Islet of Langerhans (tissue), 1 donor: ENCODE measurements around the gene RSAD2.
"Not testable (repeated sequence)": the region's sequence is repeated elsewhere in the genome, so short reads cannot be mapped to it uniquely, and the experiment has no call there.

ENCODE experiments used
- FAIRE-seq: peaks from one replicate; lab custom pipeline; 2011; peaks lifted over from hg19 to GRCh38; lab: Jason Lieb, UNC

RSAD2 gene

DNA sequence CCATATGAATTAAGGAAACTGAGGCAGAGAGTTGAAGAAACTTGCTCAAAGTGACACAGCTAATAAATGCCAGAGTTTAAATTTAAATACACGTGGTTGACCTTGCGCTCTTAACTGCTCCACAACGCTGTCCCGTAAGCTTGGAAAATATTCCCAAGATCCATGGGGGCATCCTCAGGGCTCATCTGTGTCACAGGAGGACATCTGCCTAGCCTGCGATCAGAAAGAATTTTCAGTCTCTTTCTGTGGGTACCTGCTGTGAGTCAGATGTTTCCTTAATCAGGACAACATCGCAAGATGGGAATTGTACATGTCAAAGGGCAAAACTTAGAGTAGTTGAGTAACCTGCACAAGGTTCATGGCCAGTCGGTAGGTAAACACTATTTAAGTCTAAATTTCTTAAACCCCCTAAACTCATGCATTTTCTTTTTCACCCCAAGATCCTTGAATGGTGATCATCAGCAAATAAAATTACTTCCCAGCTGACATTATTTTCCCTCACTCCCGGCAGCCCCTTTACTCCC lies 13.3 kb upstream of the RSAD2 start:
- no peak for FAIRE-seq

- no peak for FAIRE-seq
Measured at GRCh38 chr2:6864923-6865345, 12.6 kb upstream of the RSAD2 start.

DNA sequence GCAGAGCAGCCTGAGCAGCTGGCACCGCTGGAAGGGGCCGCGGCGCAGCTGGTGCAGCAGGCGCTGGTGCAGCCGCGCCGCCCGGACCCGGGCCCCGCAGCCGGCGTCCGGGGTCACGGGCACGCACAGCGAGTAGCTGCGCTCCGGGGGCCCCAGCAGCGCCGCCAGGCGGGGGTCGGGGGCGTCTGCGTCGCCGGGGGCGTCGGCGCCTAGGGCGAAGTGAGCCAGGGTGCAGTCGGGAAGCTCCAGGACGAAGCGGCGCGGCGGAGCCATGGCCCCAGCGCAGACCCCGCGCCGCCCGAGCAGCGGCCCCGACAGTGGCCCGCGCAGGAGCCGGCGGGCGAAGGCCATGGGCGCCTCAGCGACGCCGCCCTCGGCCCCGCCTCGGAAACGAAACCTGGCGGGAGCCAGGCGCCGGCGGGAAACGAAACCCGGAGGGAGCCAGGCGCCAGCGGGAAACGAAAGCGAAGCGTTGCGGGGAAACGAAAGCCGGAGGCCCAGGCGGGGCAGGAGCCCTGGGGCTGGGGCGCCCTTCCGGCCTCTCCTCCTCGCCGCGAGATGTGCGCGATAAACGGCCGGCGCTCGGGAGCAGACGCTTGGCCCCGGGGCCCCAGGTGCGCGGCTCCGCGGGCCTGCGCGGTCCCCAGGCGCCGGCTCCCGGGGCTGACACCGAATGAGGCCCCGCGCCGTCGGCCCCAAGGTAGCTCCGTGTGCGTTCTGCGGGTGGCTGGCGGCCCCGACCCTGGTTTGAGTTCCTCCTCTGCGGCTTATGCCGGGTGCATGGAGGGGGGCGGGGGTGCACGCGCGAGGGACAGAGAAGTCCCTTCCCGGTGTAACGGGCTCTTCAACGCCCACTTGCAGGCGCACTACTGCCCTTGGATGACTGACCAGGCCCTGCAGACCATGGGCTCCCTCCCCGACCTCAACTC lies 12.0 kb upstream of the RSAD2 start, which contains the start of gene CMPK2:
CMPK2 (minus strand) TSS at position 562 of the 929 bp plus-strand sequence; CDS start at position 351, 211 bp downstream.
- no peak for FAIRE-seq

GRCh38 chr2:6866275-6866671 lies 11.3 kb upstream of the RSAD2 start:
- FAIRE-seq, result no peak

DNA sequence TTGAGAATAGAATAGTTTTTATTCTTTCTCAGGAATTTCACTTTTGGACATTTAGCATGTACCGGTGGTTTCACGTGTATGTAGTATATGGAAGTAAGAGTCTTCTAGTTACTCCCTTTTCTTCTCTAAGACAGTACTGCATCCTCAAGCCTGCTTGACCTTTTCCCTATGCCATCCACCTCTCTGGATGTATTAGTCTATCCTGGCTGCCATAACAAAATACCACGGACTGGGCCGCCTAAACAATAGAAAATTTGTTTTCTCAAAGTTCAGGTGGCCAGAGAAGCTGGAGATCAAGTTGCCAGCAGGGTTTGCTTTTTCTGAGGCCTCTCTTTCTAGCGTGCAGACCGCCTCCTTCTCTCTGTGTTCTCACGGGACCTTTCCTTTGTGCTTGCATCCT lies 10.6 kb upstream of the RSAD2 start:
- no peak for FAIRE-seq

GRCh38 chr2:6872394-6872793 lies 5.2 kb upstream of the RSAD2 start:
- no peak for FAIRE-seq

GRCh38 chr2:6874032-6874431 lies 3.5 kb upstream of the RSAD2 start:
- no peak for FAIRE-seq

DNA sequence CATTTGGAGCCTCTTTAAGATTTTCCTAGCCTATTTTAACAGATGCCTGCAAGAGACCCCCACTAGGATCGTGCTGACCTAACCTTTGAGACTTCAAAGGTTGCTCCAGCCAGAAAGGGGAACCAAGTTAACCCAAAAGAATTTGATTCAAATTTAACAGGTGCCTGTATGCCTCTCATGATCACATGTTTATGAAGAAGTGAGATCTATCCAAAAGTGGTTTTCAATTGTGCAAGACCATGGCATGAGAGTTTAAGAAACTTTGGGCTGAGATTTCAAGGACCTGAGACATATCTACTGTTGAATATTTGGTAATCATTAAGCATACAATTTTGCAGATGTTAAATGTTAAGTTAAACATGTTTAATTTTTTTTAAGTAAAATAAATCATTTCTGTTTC lies 1.3 kb upstream of the RSAD2 start:
- FAIRE-seq, result no peak

DNA sequence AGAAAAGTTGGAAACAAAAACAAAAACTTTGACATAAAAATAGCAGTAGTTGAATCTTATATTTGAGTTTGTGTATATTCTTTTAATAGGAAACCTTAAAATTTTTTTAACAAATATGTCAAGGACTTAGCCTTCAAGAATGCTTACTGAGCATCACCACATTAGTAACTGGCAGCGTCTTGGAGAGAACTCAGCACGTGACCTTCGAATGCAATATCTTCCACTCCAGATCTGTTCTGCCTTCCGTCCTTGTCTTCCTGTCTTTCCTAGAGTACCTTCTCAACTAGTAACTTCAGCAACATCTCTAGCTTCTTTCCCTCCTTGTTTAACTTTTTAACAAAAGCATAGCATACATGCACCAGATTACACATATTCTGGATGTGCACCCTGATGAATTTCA lies 972 bp downstream of the RSAD2 start:
- FAIRE-seq, result no peak

DNA sequence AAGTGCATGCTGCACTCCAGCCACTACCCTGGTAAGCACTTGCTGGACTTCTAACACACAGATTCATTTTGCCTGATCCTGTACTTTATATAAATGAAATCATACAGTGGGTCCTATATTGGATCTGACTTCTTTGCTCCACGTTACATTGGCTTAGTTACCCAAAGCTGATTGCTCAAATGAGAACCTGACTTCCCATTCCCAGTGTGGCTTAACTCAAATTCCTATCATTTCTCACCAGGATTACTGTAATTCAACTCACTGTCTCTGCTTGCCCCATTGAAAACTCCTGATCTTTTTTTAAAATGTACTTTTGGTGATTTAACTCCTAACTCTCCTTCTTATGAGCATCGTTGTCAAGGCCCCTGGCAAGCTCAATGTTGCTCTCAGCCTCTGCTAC lies 1.4 kb downstream of the RSAD2 start:
- FAIRE-seq, result no peak

GRCh38 chr2:6880200-6880733 lies 2.7 kb downstream of the RSAD2 start:
- FAIRE-seq, result no peak

DNA sequence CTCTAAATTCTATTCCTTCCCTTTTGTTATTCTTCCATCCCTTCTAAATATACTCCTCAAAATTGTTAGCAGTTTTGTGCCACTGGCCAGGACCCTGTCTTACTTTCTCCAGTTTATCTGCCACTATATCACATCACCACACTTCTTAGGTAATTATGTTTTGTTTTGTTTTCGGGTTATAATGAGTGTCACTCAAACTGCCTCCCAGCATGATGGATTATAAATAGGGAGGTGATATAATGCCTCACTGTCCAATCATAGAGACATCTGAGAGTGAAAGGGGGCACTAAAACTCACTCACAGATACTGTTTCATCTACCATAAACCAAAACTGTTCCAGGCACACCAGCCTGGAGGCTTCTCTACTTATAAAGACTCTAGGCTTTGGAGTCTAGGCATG lies 3.5 kb downstream of the RSAD2 start:
- FAIRE-seq, result no peak

GRCh38 chr2:6881516-6881915 lies 3.9 kb downstream of the RSAD2 start:
- no peak for FAIRE-seq

- FAIRE-seq, result no peak
Measured at GRCh38 chr2:6883448-6884122, 6.0 kb downstream of the RSAD2 start.

DNA sequence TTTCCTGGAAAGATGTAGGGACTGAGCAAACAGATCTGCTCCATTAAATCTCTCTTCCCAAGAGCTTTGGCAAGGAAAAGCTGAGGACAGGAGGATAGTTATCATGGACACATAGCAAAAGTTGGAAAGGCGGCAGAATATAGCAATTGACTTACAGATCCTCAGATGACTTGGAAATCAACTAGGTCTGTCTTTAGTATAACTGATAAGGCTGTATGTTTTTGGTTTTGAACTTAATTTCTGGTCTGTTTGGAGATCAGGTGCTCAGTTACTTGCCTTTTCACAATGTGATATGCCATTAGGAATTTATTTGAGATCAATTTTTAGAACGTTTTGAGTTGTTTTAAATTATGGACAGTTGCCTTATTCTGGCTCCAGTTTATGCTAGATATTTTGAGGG lies 8.0 kb downstream of the RSAD2 start:
- FAIRE-seq, result no peak

- FAIRE-seq, result no peak
Measured at GRCh38 chr2:6885968-6886367, 8.4 kb downstream of the RSAD2 start.

- no peak for FAIRE-seq
Measured at GRCh38 chr2:6887751-6888192, 10.2 kb downstream of the RSAD2 start.

DNA sequence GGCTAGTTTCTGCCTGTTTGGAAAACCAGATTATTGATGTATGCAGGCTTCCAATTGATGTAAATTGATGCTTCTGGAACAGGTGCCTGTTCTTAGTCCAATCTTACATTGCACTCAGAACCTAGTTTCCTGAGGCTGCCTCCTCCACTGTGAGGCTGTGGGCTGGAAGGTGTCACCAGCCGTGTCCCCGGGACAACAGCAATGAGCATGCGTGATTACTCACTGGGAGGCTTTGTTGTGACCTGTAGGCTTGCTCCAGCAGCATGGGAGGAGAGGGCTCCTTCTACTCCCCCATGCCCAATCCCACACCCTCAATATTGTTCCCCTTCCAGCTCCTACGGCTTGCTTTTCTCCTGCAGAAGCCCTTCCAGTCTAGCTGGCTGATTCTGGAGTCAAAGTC lies 11.1 kb downstream of the RSAD2 start:
- FAIRE-seq, result no peak

DNA sequence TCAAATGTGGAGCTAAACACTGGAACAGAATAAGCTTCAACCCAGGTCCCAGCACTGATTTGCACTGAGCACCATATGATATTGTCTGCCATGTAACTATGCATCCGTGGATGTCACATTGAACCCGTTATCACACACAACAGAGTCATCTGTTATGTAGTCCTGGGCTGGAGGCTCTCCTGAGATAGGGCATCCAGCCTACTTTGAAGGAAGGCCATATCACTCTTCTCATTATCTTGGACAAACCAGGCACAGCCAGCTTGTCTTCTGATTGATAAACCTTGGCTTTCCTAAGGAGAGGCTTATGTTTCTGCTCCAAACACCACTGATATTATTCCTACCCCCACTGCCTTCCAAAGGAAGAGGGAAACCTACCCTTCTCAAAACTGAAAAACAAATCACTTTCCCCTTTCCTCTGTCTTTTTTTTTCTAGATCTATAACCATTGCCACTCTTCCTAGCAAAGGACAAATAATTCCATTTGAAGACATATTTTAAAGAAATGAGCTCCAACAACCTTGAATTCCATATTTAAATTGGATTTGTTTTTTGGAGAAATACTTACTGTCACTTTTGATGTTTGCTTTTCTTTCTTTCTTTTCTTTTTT lies 16.4 kb downstream of the RSAD2 start:
- no peak for FAIRE-seq

- FAIRE-seq, result peak; percentile 98
Measured at GRCh38 chr2:6896930-6897759, 19.6 kb downstream of the RSAD2 start.

- FAIRE-seq, result not testable (repeated sequence)
Measured at GRCh38 chr2:6902581-6902980, 25.0 kb downstream of the RSAD2 start.

DNA sequence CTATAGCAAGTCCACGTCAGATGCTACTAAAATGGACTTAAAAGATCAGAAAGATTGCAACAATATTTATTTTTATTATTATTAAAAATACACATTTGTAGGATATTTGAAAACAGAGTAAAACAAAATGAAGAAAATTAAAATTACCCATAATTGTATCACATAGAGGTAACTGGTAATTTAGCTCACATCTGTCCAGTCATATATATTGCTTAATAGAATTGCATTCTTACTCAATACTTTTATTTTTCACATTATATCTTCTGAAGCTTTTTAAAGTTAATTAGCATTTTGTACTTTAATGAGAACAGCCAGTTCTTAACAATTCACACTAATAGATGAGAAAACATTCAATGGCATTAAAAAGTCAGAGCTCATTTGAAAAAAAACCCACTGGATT lies 28.1 kb downstream of the RSAD2 start:
- FAIRE-seq, result no peak
